GM12891 (cell line): ENCODE data around the gene MMP24.

Source experiments
- PAX5 ChIP-seq: IDR thresholded peaks from 2 replicates; pipeline ENCODE4 v1.6.1; 2011; ENCODE audit warnings: low read length, moderate library complexity, mild to moderate bottlenecking; ENCODE audit not compliant: insufficient read depth, severe bottlenecking
- POLR2A ChIP-seq: IDR thresholded peaks from 2 replicates; pipeline ENCODE4 v1.6.1; 2011; ENCODE audit warnings: low read depth, low read length, control low read depth
- POLR2AphosphoS5 ChIP-seq: IDR thresholded peaks from 2 replicates; pipeline ENCODE4 v1.6.1; 2011; ENCODE audit warnings: low read depth, low read length, control low read depth
- POU2F2 ChIP-seq: IDR thresholded peaks from 2 replicates; pipeline ENCODE4 v1.6.1; 2011; ENCODE audit warnings: low read depth, mild to moderate bottlenecking, control low read depth, low read length, moderate library complexity
- SPI1 ChIP-seq: IDR thresholded peaks from 2 replicates; pipeline ENCODE4 v1.6.1; 2011; ENCODE audit warnings: low read depth, low read length, control low read depth
- TAF1 ChIP-seq: IDR thresholded peaks from 2 replicates; pipeline ENCODE4 v1.6.1; 2011; ENCODE audit warnings: low read depth, low read length, control low read depth

DNA sequence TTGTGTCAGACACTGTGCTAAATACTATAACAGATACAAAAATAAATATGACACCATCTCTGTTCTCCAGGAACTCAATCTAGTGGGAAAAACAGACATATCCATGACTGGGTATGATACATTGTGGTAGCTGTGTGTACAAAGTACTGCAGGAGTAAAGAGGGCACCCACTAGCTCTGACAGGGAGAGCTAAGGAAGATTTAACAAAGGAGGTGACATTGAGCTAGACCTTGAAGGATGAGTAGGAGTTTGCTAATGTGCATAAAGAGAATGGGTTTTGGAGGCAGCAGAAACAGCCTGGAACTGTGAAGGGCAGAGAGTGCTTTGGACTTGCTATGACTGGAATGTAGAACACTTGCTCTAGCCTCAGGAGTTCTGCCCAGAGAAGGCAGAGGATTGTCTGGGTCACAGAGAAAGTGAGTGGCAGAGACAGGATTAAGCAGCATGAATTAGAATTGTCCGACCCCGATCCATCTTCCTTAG is 14.4 kb downstream of the MMP24 start:
- TF ChIP-seq POLR2A (no peak), TAF1 (no peak), POLR2AphosphoS5 (no peak), SPI1 (no peak), POU2F2 (no peak), PAX5 (no peak)
